Measurements from ENCODE around the gene STAB2.

- TF ChIP-seq CTCF (IDR thresholded peaks at IDR 0.05) (no peak), EZH2 (IDR thresholded peaks at IDR 0.05; ENCODE audit: borderline replicate concordance, insufficient read depth, low read depth, low read length, poor library complexity, severe bottlenecking) (no peak)
Measured at GRCh38 chr12:103736572-103736971, 149.5 kb downstream of the STAB2 start.
